SK-N-SH (cell line): Measurements from ENCODE around the gene C3orf52. TPM values are rescaled to one million over a fixed set of nuclear protein-coding genes. Genes with fewer than 3 reads are reported as not detected.
A peak's percentile ranks its signal among the peaks of the same experiment; 100 is the strongest.

ENCODE experiments used
- CTCF ChIA-PET: fragments of 300-600, 350-600 bp; formaldehyde crosslinking; extraction: SDS; loops from one replicate; lab custom pipeline; 2021; lab: Yijun Ruan, JAX
- POLR2A ChIA-PET: fragments of 350-600 bp; sonication (Branson Sonifier 250); formaldehyde crosslinking; extraction: SDS; loops from one replicate; lab custom pipeline; 2020; ENCODE audit warnings: antibody characterized with exemption, inconsistent platforms; lab: Yijun Ruan, JAX
- DNase-seq: peaks from one replicate; pipeline ENCODE4 v3.0.0; 2012
- H2AFZ ChIP-seq: fragments of 200-600 bp; sonication (generic); 2 replicates; pipeline ENCODE4 v1.8.1; 2016; ENCODE audit warnings: antibody characterized with exemption, mild to moderate bottlenecking, low read depth
- H3F3A ChIP-seq: fragments of 200-600 bp; sonication (generic); replicated peaks from 2 replicates; pipeline ENCODE3; 2016; ENCODE audit warnings: antibody characterized with exemption, mild to moderate bottlenecking; ENCODE audit not compliant: insufficient read depth
- H3K27ac ChIP-seq, 2 experiments: fragments of 200-500 bp in 1 of 2; fragments of 200-600 bp in 1 of 2; sonication (Bioruptor generic) in 1 of 2; sonication (generic), shearing (Covaris generic) in 1 of 2; 2 replicates each; pipeline versions ENCODE4 v1.5.1 to v1.6.1; 2014 to 2016; ENCODE audit warnings: low read depth in 2 of 2, inconsistent platforms in 1 of 2, low read length in 1 of 2, mild to moderate bottlenecking in 1 of 2, mixed read lengths in 1 of 2
- H3K27me3 ChIP-seq: fragments of 200-600 bp; sonication (generic), shearing (Covaris generic); 2 replicates; pipeline ENCODE4 v1.6.1; 2016; ENCODE audit warnings: mixed run types; ENCODE audit not compliant: insufficient read depth
- H3K36me3 ChIP-seq, 2 experiments: fragments of 200-500 bp in 1 of 2; fragments of 200-600 bp in 1 of 2; sonication (Bioruptor generic) in 1 of 2; sonication (generic) in 1 of 2; replicated peaks in 1 of 2; 2 replicates each; pipeline versions ENCODE3 to v1.5.1; 2014 to 2016; ENCODE audit warnings: low read length in 1 of 2, mild to moderate bottlenecking in 1 of 2; ENCODE audit not compliant: insufficient read depth in 2 of 2, control insufficient read depth in 1 of 2
- H3K4me1 ChIP-seq, 2 experiments: fragments of 200-500 bp in 1 of 2; fragments of 200-600 bp in 1 of 2; sonication (Bioruptor generic) in 1 of 2; sonication (generic), shearing (Covaris generic) in 1 of 2; 2 replicates each; pipeline versions ENCODE4 v1.5.1 to v1.6.1; 2014 to 2016; ENCODE audit warnings: low read depth in 1 of 2, low read length in 1 of 2, mixed run types in 1 of 2; ENCODE audit not compliant: insufficient read depth in 2 of 2, control insufficient read depth in 1 of 2
- H3K4me2 ChIP-seq: fragments of 200-600 bp; sonication (generic), shearing (Covaris generic); 2 replicates; pipeline ENCODE4 v1.6.1; 2017; ENCODE audit warnings: mixed run types
- H3K4me3 ChIP-seq, 2 experiments: fragments of 200-500 bp in 1 of 2; fragments of 200-600 bp in 1 of 2; sonication (Bioruptor generic) in 1 of 2; sonication (generic), shearing (Covaris generic) in 1 of 2; 2 replicates each; pipeline versions ENCODE4 v1.5.1 to v1.8.1; 2014 to 2016; ENCODE audit warnings: low read depth in 2 of 2, inconsistent platforms in 1 of 2, low read length in 1 of 2, mild to moderate bottlenecking in 1 of 2, mixed read lengths in 1 of 2, moderate library complexity in 1 of 2
- H3K79me2 ChIP-seq: fragments of 200-600 bp; sonication (generic); 2 replicates; pipeline ENCODE4 v1.8.1; 2017; ENCODE audit warnings: mild to moderate bottlenecking; ENCODE audit not compliant: insufficient read depth
- H3K9ac ChIP-seq: fragments of 200-600 bp; sonication (generic); 2 replicates; pipeline ENCODE4 v1.6.1; 2017; ENCODE audit warnings: mixed run types
- H3K9me2 ChIP-seq: fragments of 200-600 bp; sonication (generic); 2 replicates; pipeline ENCODE4 v1.6.1; 2017; ENCODE audit warnings: mixed run types
- H3K9me3 ChIP-seq: fragments of 200-600 bp; sonication (generic); 2 replicates; pipeline ENCODE4 v1.6.1; 2017; ENCODE audit warnings: mixed run types, mild to moderate bottlenecking, moderate library complexity
- H4K20me1 ChIP-seq: fragments of 200-600 bp; sonication (generic); 2 replicates; pipeline ENCODE4 v1.6.1; 2017; ENCODE audit warnings: mild to moderate bottlenecking, mixed run types; ENCODE audit not compliant: insufficient read depth
- EP300 ChIP-seq, 2 experiments: IDR thresholded peaks; 2 replicates each; pipeline versions ENCODE4 v1.4.0 to v1.6.1; 2012; ENCODE audit warnings: borderline replicate concordance in 1 of 2, low read depth in 1 of 2, low read length in 1 of 2
- FOSL2 ChIP-seq: IDR thresholded peaks from 2 replicates; pipeline ENCODE4 v1.4.0; 2012; ENCODE audit warnings: low read depth, mild to moderate bottlenecking, moderate library complexity, borderline replicate concordance
- FOXM1 ChIP-seq: IDR thresholded peaks from 2 replicates; pipeline ENCODE4 v1.4.0; 2012; ENCODE audit warnings: low read depth, mild to moderate bottlenecking
- JUND ChIP-seq: IDR thresholded peaks from 2 replicates; pipeline ENCODE4 v1.4.0; 2012
- MEF2A ChIP-seq: IDR thresholded peaks from 2 replicates; pipeline ENCODE4 v1.4.0; 2012; ENCODE audit warnings: low read depth, borderline replicate concordance
- MXI1 ChIP-seq: IDR thresholded peaks from 2 replicates; pipeline ENCODE4 v1.6.1; 2012; ENCODE audit warnings: mild to moderate bottlenecking, low read depth, low read length, improper control_type of control experiment
- NRF1 ChIP-seq: IDR thresholded peaks from 2 replicates; pipeline ENCODE4 v1.6.1; 2012; ENCODE audit warnings: low read depth, mild to moderate bottlenecking, low read length
- POLR2AphosphoS5 ChIP-seq: IDR thresholded peaks from 2 replicates; pipeline ENCODE4 v1.6.1; 2012; ENCODE audit warnings: low read depth, low read length
- RAD21 ChIP-seq: IDR thresholded peaks from 2 replicates; pipeline ENCODE4 v1.6.1; 2012; ENCODE audit warnings: mild to moderate bottlenecking, low read length
- RFX5 ChIP-seq: IDR thresholded peaks from 2 replicates; pipeline ENCODE4 v1.6.1; 2012; ENCODE audit warnings: mild to moderate bottlenecking, improper control_type of control experiment, low read length
- RXRA ChIP-seq: IDR thresholded peaks from 2 replicates; pipeline ENCODE4 v1.4.0; 2012; ENCODE audit warnings: low read depth, mild to moderate bottlenecking, borderline replicate concordance
- TAF1 ChIP-seq: IDR thresholded peaks from 2 replicates; pipeline ENCODE4 v1.6.1; 2012; ENCODE audit warnings: low read depth, mild to moderate bottlenecking, low read length, moderate library complexity, borderline replicate concordance
- TCF12 ChIP-seq: IDR thresholded peaks from 2 replicates; pipeline ENCODE4 v1.4.0; 2012
- WGBS: methylation state at CpG from one replicate; pipeline ENCODE4 v1.1.6; 2017; ENCODE audit warnings: low lambda C conversion rate; 5-methylcytosine and 5-hydroxymethylcytosine counted together
- polyA plus RNA-seq, 3 experiments: library from polyadenylated mRNA; depleted of rRNA; stranded (reverse); fragments of >200 nt; gene quantifications; 2 replicates each; pipeline ENCODE4 v1.2.3, GENCODE V29; 2012
- TF ChIP-seq, protein P1 (sequence below): IDR thresholded peaks from 2 replicates; pipeline ENCODE4; 2012

C3orf52 gene
- polyA plus RNA-seq, 1 of the 3 experiments (the other 2 are of a cell fraction): 5.4 TPM

DNA sequence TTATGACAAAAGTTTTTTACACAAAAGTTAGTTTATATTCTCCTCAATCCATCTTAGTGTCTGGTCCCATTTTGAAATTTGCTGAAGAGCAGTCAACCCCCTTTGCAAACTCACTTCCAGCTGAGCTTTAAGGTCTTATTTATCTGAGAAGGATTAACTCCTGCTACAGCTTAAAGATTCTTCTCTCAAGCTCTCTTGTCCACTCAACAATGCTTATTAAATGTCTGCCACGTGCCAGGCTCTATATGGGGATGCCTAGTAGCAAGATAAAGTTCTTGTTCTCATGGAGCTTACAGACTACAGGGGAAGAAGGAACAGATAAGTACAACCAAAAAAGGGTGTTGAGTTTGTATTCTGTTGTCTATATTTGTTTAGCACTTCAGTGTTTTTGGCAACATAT, 33.0 kb upstream of the C3orf52 start:
- CTCF ChIA-PET: interaction anchor here (0.6 to 2.5 kb wide), 7 partner anchors 8 to 85 kb away, joined by 3 to 25 read pairs (median 4); no protein-coding TSS in a partner anchor
- WGBS: 32% methylated on average over 1 of the region's 1 CpG

GRCh38 chr3:112056451-112056929, 29.7 kb upstream of the C3orf52 start:
- no peaks in the 10 kb centered on the region for H3K4me1 ChIP-seq
- no peaks in the 10 kb centered on the region for H3K9me2 ChIP-seq
- no peaks in the 10 kb centered on the region for H4K20me1 ChIP-seq
- H3F3A ChIP-seq: peaks cover 5% of the 10 kb centered on the region
- no peak overlapping the region for H3K4me3 ChIP-seq
- H3K27me3 ChIP-seq: no peaks in the 10 kb centered on the region
- WGBS: 80% methylated on average over 6 of the region's 6 CpGs
- no peak for DNase-seq
- POLR2A ChIA-PET: no interaction called here
- no peak for TF ChIP-seq FOXM1
- TF ChIP-seq FOSL2: peak; percentile 77
- TF ChIP-seq POLR2AphosphoS5: no peak
- TF ChIP-seq RAD21: no peak
- no peak for TF ChIP-seq MXI1
- TF ChIP-seq RXRA: no peak
- peak; percentile 60 for TF ChIP-seq JUND
- no peak for TF ChIP-seq RFX5
- TF ChIP-seq TAF1: no peak
- TF ChIP-seq, protein P1, sequence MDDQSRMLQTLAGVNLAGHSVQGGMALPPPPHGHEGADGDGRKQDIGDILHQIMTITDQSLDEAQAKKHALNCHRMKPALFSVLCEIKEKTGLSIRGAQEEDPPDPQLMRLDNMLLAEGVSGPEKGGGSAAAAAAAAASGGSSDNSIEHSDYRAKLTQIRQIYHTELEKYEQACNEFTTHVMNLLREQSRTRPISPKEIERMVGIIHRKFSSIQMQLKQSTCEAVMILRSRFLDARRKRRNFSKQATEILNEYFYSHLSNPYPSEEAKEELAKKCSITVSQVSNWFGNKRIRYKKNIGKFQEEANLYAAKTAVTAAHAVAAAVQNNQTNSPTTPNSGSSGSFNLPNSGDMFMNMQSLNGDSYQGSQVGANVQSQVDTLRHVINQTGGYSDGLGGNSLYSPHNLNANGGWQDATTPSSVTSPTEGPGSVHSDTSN: peak; percentile 55
- 0 out of 4 replicates have a peak, but pooled peaks of 1 of the 2 experiments have one; percentile 25 for TF ChIP-seq EP300 (IDR thresholded peaks at IDR 0.05; ENCODE audit: borderline replicate concordance in 1 of 2, low read depth in 1 of 2, low read length in 1 of 2)
- peak; percentile 56 for TF ChIP-seq TCF12
- TF ChIP-seq, all 33 proteins: peak for 5
- H3K79me2 ChIP-seq: no peaks in the 10 kb centered on the region
- no peaks in the 10 kb centered on the region for H3K36me3 ChIP-seq
- H2AFZ ChIP-seq: no peak overlapping the region
- H3K4me2 ChIP-seq: no peak overlapping the region; the same call in 1 of the 2 replicates
- CTCF ChIA-PET: no interaction called here
- no peaks in the 10 kb centered on the region for H3K9me3 ChIP-seq
- H3K27ac ChIP-seq: no peak overlapping the region
- H3K9ac ChIP-seq: no peak overlapping the region

More for the DNA sequence above, 33.0 kb upstream of the C3orf52 start:
- Histone ChIP-seq H4K20me1 (no peaks in the 10 kb centered on the region), H3K79me2 (no peaks in the 10 kb centered on the region), H2AFZ (no peak overlapping the region), H3F3A (peaks cover 5% of the 10 kb centered on the region), H3K27ac (no peak overlapping the region), H3K4me3 (no peak overlapping the region), H3K4me2 (no peak overlapping the region), H3K9ac (no peak overlapping the region), H3K36me3 (no peaks in the 10 kb centered on the region), H3K27me3 (no peaks in the 10 kb centered on the region), H3K9me2 (no peaks in the 10 kb centered on the region)
- POLR2A ChIA-PET: no interaction called here
- no peak for DNase-seq
- TF ChIP-seq NRF1 (no peak), RXRA (no peak), MEF2A (no peak)
- TF ChIP-seq, all 33 proteins: peak for 0
- Histone ChIP-seq H3K9me3 (no peaks in the 10 kb centered on the region), H3K4me1 (no peaks in the 10 kb centered on the region)
